ENCODE data around the gene ARRDC3.
A peak's percentile ranks its signal among the peaks of the same experiment; 100 is the strongest.

ARRDC3 gene

GRCh38 chr5:91383027-91383955, at the start of gene ARRDC3:
Gene ARRDC3, minus strand, starts transcription at chr5:91383317. Its CDS starts 225 bp downstream, at chr5:91383092.
- peak; percentile 84 for DNase-seq (ENCODE audit: low read depth)
- H3K4me3 ChIP-seq (ENCODE audit: low read length), result peak within 1 kb of the TSS; percentile 84
- no peak for TF ChIP-seq CTCF (conservative IDR thresholded peaks at IDR 0.05; ENCODE audit: low read depth, low read length)

GRCh38 chr5:91430949-91431348, 47.8 kb upstream of the ARRDC3 start:
- no peak overlapping the region for H3K4me3 ChIP-seq (ENCODE audit: low read length)
- DNase-seq (ENCODE audit: low read depth), result no peak
- no peak for TF ChIP-seq CTCF (conservative IDR thresholded peaks at IDR 0.05; ENCODE audit: low read depth, low read length)

GRCh38 chr5:91424638-91425436, 41.7 kb upstream of the ARRDC3 start:
- no peak for DNase-seq (ENCODE audit: low read depth)
- no peak for TF ChIP-seq CTCF (conservative IDR thresholded peaks at IDR 0.05; ENCODE audit: low read depth, low read length)
- no peak overlapping the region for H3K4me3 ChIP-seq (ENCODE audit: low read length)

DNA sequence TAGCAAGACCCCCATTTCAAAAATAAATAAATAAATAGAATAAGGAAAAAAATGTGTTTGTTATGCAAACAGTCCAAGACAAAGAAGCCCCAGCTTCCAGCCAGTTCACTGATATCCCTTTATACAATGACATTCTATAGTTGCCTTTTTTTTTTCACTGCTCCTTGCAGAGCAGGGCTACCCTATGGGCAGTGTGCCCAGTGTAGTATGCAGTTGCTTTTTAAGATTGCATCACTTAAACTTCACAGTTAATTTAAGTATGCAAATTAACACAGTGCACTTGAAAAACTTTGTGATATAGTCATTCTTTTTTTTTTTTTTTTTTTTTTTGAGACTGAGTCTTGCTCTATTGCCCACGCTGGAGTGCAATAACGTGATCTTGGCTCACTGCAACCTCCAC, 40.8 kb upstream of the ARRDC3 start:
- no peak overlapping the region for H3K4me3 ChIP-seq (ENCODE audit: low read length)
- no peak for TF ChIP-seq CTCF (conservative IDR thresholded peaks at IDR 0.05; ENCODE audit: low read depth, low read length)
- DNase-seq (ENCODE audit: low read depth), result no peak

GRCh38 chr5:91420879-91421278, 37.8 kb upstream of the ARRDC3 start:
- DNase-seq (ENCODE audit: low read depth), result no peak
- no peak overlapping the region for H3K4me3 ChIP-seq (ENCODE audit: low read length)
- no peak for TF ChIP-seq CTCF (conservative IDR thresholded peaks at IDR 0.05; ENCODE audit: low read depth, low read length)

- peak; percentile 6 for DNase-seq (ENCODE audit: low read depth)
- H3K4me3 ChIP-seq (ENCODE audit: low read length), result no peak overlapping the region
- TF ChIP-seq CTCF (conservative IDR thresholded peaks at IDR 0.05; ENCODE audit: low read depth, low read length), result peak; percentile 58
Measured at GRCh38 chr5:91419571-91420537, 36.7 kb upstream of the ARRDC3 start.

Data from retinal pigment epithelial cell (primary cell).